ENCODE data around the gene ZFPM1. TPM values are rescaled to one million over a fixed set of nuclear protein-coding genes. Genes with fewer than 3 reads are reported as not detected.
A peak's percentile ranks its signal among the peaks of the same experiment; 100 is the strongest.

Gene ZFPM1
- 0.79 and 1.7 TPM in 2 replicates for total RNA-seq

- TF ChIP-seq CTCF (IDR thresholded peaks at IDR 0.05; ENCODE audit: insufficient read depth, low read length, severe bottlenecking), result no peak
- peak within 1 kb of the TSS; percentile 68 for H3K4me3 ChIP-seq (ENCODE audit: low read depth, low read length)
- H3K36me3 ChIP-seq (ENCODE audit: control insufficient read depth, insufficient read depth, low read length), result no peaks in the 10 kb centered on the region
- DNase-seq (ENCODE audit: low read depth) (no peak), FAIRE-seq (no peak)
- H3K27me3 ChIP-seq (ENCODE audit: control insufficient read depth, insufficient read depth, low read length), result no peaks in the 10 kb centered on the region
These were observed at the start of gene ZFPM1 for GRCh38 chr16:88453217-88453531. ZFPM1 (plus strand) TSS chr16:88453280; CDS start chr16:88453639, 359 bp downstream.

GRCh38 chr16:88403794-88404581 is 49.1 kb upstream of the ZFPM1 start:
- Histone ChIP-seq H3K36me3 (ENCODE audit: control insufficient read depth, insufficient read depth, low read length) (no peaks in the 10 kb centered on the region), H3K4me3 (ENCODE audit: low read depth, low read length) (no peak overlapping the region), H3K27me3 (ENCODE audit: control insufficient read depth, insufficient read depth, low read length) (peaks cover 2% of the 10 kb centered on the region)
- DNase-seq (ENCODE audit: low read depth), result peak; percentile 71
- FAIRE-seq, result no peak
- no peak for TF ChIP-seq CTCF (IDR thresholded peaks at IDR 0.05; ENCODE audit: insufficient read depth, low read length, severe bottlenecking)

DNA sequence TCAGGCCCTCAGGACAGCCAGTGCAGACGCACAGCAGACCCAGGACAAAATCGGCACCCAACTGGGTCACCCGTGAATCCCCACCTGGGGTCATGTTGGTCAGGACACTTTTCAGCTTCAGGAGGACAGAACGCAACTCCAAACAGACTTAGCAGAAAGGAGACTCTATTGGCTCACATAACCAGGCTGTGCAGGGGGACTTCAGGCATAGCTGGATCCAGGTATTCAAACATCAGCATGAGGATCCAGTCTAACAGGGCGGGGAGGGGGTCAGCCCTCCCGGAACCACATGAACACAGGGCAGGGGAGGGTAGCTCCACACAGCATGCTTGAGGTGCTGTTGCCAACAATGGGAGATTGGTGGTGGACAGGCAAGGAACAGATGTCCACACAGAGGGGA is 48.3 kb upstream of the ZFPM1 start:
- no peak for DNase-seq (ENCODE audit: low read depth)
- no peak overlapping the region for H3K4me3 ChIP-seq (ENCODE audit: low read depth, low read length)
- peaks cover 2% of the 10 kb centered on the region for H3K27me3 ChIP-seq (ENCODE audit: control insufficient read depth, insufficient read depth, low read length)
- no peak for FAIRE-seq
- no peaks in the 10 kb centered on the region for H3K36me3 ChIP-seq (ENCODE audit: control insufficient read depth, insufficient read depth, low read length)
- TF ChIP-seq CTCF (IDR thresholded peaks at IDR 0.05; ENCODE audit: insufficient read depth, low read length, severe bottlenecking), result no peak

GRCh38 chr16:88405216-88406060 is 47.6 kb upstream of the ZFPM1 start:
- no peak for TF ChIP-seq CTCF (IDR thresholded peaks at IDR 0.05; ENCODE audit: insufficient read depth, low read length, severe bottlenecking)
- FAIRE-seq, result no peak
- H3K4me3 ChIP-seq (ENCODE audit: low read depth, low read length), result no peak overlapping the region

DNA sequence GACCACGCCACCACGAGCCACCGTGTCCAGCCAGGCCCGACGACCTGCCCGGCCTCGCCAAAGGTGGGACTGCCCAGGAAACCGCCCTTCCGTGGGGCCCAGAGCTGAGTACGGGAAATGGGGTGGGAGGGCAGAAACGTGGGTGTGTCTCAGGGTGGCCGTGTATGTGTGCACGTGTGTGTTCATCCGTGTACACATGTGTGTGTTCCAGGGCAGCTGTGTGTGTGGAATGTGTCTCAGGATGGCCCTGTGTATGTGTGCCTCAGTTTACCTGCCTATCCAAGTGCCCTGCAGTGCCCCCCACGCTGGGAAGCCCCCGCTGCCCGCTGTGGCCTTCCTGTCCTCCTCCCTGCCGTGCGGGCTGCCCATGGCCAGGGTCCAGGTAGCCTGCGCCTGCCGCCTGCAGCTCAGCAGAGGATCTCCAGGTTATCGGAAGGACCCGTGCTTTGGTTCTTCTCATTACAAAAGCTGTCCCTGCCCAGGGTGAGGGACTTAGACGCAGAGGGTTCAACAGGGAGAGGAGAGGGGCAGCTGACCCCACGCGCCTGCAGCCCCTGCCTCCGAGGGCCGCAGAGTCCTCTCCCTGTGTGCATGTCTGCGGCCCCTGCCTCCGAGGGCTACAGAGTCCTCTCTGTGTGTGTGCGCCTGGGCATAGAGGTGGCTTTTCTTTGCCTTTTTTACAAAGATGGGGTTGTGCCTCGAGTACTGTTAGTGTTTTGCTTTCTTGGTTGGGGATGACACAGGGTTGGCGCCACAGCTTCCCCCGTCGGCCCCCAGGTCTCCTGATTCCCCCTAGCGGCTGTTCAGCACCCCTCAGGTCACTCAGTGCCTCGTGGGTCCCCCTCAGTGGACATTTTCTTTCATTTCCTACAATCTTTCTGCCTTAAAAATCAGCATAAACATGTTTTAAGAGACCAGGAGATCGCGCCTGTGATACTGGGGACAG is 46.7 kb upstream of the ZFPM1 start:
- H3K27me3 ChIP-seq (ENCODE audit: control insufficient read depth, insufficient read depth, low read length), result peaks cover 2% of the 10 kb centered on the region
- FAIRE-seq (no peak), DNase-seq (ENCODE audit: low read depth) (no peak)
- no peak overlapping the region for H3K4me3 ChIP-seq (ENCODE audit: low read depth, low read length)
- no peak for TF ChIP-seq CTCF (IDR thresholded peaks at IDR 0.05; ENCODE audit: insufficient read depth, low read length, severe bottlenecking)
- no peaks in the 10 kb centered on the region for H3K36me3 ChIP-seq (ENCODE audit: control insufficient read depth, insufficient read depth, low read length)

More at GRCh38 chr16:88405216-88406060, 47.6 kb upstream of the ZFPM1 start:
- no peak for DNase-seq (ENCODE audit: low read depth)
- Histone ChIP-seq H3K36me3 (ENCODE audit: control insufficient read depth, insufficient read depth, low read length) (no peaks in the 10 kb centered on the region), H3K27me3 (ENCODE audit: control insufficient read depth, insufficient read depth, low read length) (peaks cover 2% of the 10 kb centered on the region)

Measured in bronchial epithelial cell (primary cell).